Mesendoderm (in vitro differentiated cells): ENCODE measurements around the gene GRK3.

ENCODE experiments used
- DNase-seq: peaks from one replicate; pipeline ENCODE4 v3.0.0; 2013
- H2AK5ac ChIP-seq: 2 replicates; pipeline ENCODE4 v1.6.1; 2013; ENCODE audit warnings: low read length, inconsistent platforms
- H2BK120ac ChIP-seq: 2 replicates; pipeline ENCODE4 v1.6.1; 2013; ENCODE audit warnings: low read depth, mild to moderate bottlenecking, low read length, moderate library complexity, mixed read lengths
- H2BK15ac ChIP-seq: replicated peaks from 2 replicates; pipeline ENCODE4 v1.6.1; 2013; ENCODE audit warnings: low read depth, mild to moderate bottlenecking, moderate library complexity
- H2BK5ac ChIP-seq: 2 replicates; pipeline ENCODE4 v1.6.1; 2013; ENCODE audit warnings: low read length, inconsistent platforms
- H3K18ac ChIP-seq: 2 replicates; pipeline ENCODE4 v1.6.1; 2013; ENCODE audit warnings: mild to moderate bottlenecking, low read length, mixed read lengths
- H3K23ac ChIP-seq: one replicate; pipeline ENCODE4 v1.6.1; 2013; ENCODE audit warnings: low read length
- H3K27ac ChIP-seq: 2 replicates; pipeline ENCODE4 v1.5.1; 2013; ENCODE audit warnings: low read depth, mild to moderate bottlenecking, inconsistent platforms, low read length, moderate library complexity
- H3K27me3 ChIP-seq: 2 replicates; pipeline ENCODE4 v1.6.1; 2013; ENCODE audit warnings: low read length, control low read depth, mild to moderate bottlenecking, inconsistent platforms; ENCODE audit not compliant: insufficient read depth, poor library complexity
- H3K36me3 ChIP-seq: 2 replicates; pipeline ENCODE4 v1.6.1; 2013; ENCODE audit warnings: low read length, inconsistent platforms; ENCODE audit not compliant: control insufficient read depth, insufficient read depth
- H3K4ac ChIP-seq: one replicate; pipeline ENCODE4 v1.6.1; 2013; ENCODE audit warnings: low read depth, mild to moderate bottlenecking, low read length, moderate library complexity
- H3K4me1 ChIP-seq: 2 replicates; pipeline ENCODE4 v1.6.1; 2013; ENCODE audit warnings: low read depth, low read length, inconsistent platforms; ENCODE audit not compliant: control insufficient read depth
- H3K4me2 ChIP-seq: 2 replicates; pipeline ENCODE4 v1.6.1; 2013; ENCODE audit warnings: low read length
- H3K4me3 ChIP-seq: 2 replicates; pipeline ENCODE4 v1.5.1; 2013; ENCODE audit warnings: mild to moderate bottlenecking, low read length
- H3K56ac ChIP-seq: one replicate; pipeline ENCODE4 v1.6.1; 2013; ENCODE audit warnings: low read length
- H3K79me1 ChIP-seq: 2 replicates; pipeline ENCODE4 v1.6.1; 2013; ENCODE audit warnings: low read length, inconsistent platforms
- H3K79me2 ChIP-seq: 2 replicates; pipeline ENCODE4 v1.6.1; 2013; ENCODE audit warnings: mild to moderate bottlenecking, low read length; ENCODE audit not compliant: control insufficient read depth, insufficient read depth
- H3K9ac ChIP-seq: 2 replicates; pipeline ENCODE4 v1.6.1; 2013; ENCODE audit warnings: low read length, inconsistent platforms
- H4K5ac ChIP-seq: one replicate; pipeline ENCODE4 v1.6.1; 2013; ENCODE audit warnings: low read length
- H4K8ac ChIP-seq: one replicate; pipeline ENCODE4 v1.6.1; 2013; ENCODE audit warnings: low read depth, mild to moderate bottlenecking, control low read depth, low read length, moderate library complexity
- WGBS: extraction: QIAGEN DNeasy Blood & Tissue Kit; methylation state at CpG from one replicate; pipeline ENCODE4 v1.1.7; 2013; ENCODE audit warnings: low lambda C conversion rate, missing lambda C conversion rate; ENCODE audit not compliant: insufficient coverage; ENCODE audit errors: extremely low coverage; 5-methylcytosine and 5-hydroxymethylcytosine counted together

Gene GRK3

DNA sequence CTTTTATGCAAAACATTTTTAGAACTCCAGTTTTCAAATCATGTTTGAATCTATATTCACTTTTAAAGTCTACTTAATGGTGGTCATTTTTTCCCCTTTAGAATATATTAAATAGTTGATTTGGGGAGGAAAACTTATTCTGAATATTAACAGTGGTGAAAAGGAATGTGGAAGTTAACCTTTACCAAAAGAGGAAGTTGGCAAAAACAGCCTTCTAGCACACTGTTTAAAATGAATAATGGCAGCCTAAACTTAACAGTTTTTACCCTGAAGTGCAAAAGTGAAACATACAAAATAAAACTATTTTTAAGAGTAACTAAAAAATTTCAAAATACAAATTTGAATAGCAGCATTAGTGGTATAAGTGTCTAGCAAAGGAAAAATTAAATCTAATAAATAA is 86.4 kb downstream of the GRK3 start:
- H3K79me2 ChIP-seq: no peaks in the 10 kb centered on the region
- H3K4me1 ChIP-seq: no peaks in the 10 kb centered on the region
- H3K4me3 ChIP-seq: no peak overlapping the region
- H3K36me3 ChIP-seq: no peaks in the 10 kb centered on the region
- H2AK5ac ChIP-seq: no peak overlapping the region
- no peak overlapping the region for H3K18ac ChIP-seq
- no peaks in the 10 kb centered on the region for H3K79me1 ChIP-seq
- no peak overlapping the region for H2BK15ac ChIP-seq
- H2BK120ac ChIP-seq: no peak overlapping the region
- H4K5ac ChIP-seq: no peak overlapping the region
- no peak for DNase-seq
- H3K23ac ChIP-seq: no peak overlapping the region
- H2BK5ac ChIP-seq: no peak overlapping the region
- no peak overlapping the region for H3K27ac ChIP-seq
- H3K9ac ChIP-seq: no peak overlapping the region
- H3K27me3 ChIP-seq: no peaks in the 10 kb centered on the region
- H3K4me2 ChIP-seq: no peak overlapping the region
- no peak overlapping the region for H3K4ac ChIP-seq
- H3K56ac ChIP-seq: no peak overlapping the region
- H4K8ac ChIP-seq: no peak overlapping the region

DNA sequence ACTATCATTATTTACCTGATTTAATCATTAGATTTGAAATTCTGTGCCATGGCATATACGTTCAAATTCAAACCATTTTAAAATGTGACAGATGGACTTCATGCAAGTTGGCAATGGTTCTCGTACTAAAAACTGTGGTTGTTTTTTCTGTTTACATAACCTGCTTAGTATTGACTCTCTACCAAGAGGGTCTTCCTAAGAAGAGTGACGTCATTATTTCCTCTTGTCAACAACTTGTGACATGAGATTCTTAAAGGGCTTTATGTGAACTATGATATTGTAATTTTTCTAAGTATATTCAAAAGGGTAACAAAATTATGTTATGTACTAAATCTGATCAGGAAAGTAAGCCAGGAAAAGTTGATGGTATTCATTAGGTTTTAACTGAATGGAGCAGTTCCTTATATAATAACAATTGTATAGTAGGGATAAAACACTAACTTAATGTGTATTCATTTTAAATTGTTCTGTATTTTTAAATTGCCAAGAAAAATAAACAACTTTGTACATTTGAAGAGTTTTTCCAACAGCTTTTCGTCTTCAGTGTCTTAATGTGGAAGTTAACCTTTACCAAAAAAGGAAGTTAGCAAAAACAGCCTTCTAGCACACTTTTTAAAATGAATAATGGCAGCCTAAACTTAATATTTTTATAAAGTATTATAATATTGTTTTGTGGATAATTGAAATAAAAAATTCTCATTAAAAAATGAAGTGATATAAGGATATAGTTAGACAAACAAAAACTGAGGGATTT is 87.0 kb downstream of the GRK3 start:
- no peaks in the 10 kb centered on the region for H3K27me3 ChIP-seq
- H3K23ac ChIP-seq: no peak overlapping the region
- H2BK5ac ChIP-seq: no peak overlapping the region
- H3K4me2 ChIP-seq: no peak overlapping the region
- H3K18ac ChIP-seq: no peak overlapping the region
- no peak overlapping the region for H4K5ac ChIP-seq
- no peaks in the 10 kb centered on the region for H3K4me1 ChIP-seq
- no peak overlapping the region for H2AK5ac ChIP-seq
- no peak overlapping the region for H3K4me3 ChIP-seq
- H3K79me1 ChIP-seq: no peaks in the 10 kb centered on the region
- no peak overlapping the region for H3K4ac ChIP-seq
- no peak overlapping the region for H4K8ac ChIP-seq
- WGBS: no CpG with 5 or more reads among the region's 4 CpGs
- H3K36me3 ChIP-seq: no peaks in the 10 kb centered on the region
- H3K27ac ChIP-seq: no peak overlapping the region
- H2BK15ac ChIP-seq: no peak overlapping the region
- no peaks in the 10 kb centered on the region for H3K79me2 ChIP-seq
- H2BK120ac ChIP-seq: no peak overlapping the region
- no peak for DNase-seq
- H3K9ac ChIP-seq: no peak overlapping the region
- no peak overlapping the region for H3K56ac ChIP-seq

- Histone ChIP-seq H3K4me1 (no peaks in the 10 kb centered on the region), H4K8ac (no peak overlapping the region), H3K27me3 (no peaks in the 10 kb centered on the region), H3K36me3 (no peaks in the 10 kb centered on the region), H3K79me2 (no peaks in the 10 kb centered on the region), H3K18ac (no peak overlapping the region), H3K23ac (no peak overlapping the region), H3K4ac (no peak overlapping the region), H3K4me2 (no peak overlapping the region), H3K4me3 (no peak overlapping the region), H3K56ac (no peak overlapping the region), H3K27ac (no peak overlapping the region), H3K79me1 (no peaks in the 10 kb centered on the region), H2BK120ac (no peak overlapping the region), H2BK15ac (no peak overlapping the region), H2BK5ac (no peak overlapping the region), H3K9ac (no peak overlapping the region), H2AK5ac (no peak overlapping the region), H4K5ac (no peak overlapping the region)
- DNase-seq: no peak
These were observed 90.2 kb downstream of the GRK3 start for GRCh38 chr22:25654676-25655075.

DNA sequence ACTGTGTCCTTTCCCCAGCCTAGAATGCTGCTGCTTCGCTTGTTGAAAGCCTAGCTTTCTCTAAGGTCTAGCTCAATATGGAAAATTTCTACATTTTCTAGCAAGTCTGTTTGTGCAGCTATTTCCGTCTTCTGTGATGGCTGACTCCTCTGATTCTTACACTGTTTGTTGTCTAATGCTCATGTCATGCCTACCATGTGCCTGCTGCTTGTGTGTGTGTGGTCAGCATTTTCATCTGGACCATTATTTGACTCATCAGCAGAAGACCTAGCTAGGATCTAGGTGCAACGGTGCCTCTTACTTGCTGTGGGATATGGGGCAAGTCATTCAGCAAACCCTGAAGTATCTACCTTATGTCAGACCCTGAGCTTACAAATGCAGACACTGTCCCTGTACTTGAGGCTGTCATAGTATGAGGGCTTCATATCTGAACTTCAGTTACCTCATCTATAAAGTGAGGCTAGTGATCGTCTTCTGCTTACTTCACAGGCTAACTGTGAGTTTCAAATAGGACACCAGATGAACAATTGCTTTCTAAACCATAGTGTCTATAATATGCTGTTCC is 91.0 kb downstream of the GRK3 start:
- no peaks in the 10 kb centered on the region for H3K79me1 ChIP-seq
- H3K36me3 ChIP-seq: no peaks in the 10 kb centered on the region
- H3K4me2 ChIP-seq: no peak overlapping the region
- H3K4me3 ChIP-seq: no peak overlapping the region
- no peaks in the 10 kb centered on the region for H3K27me3 ChIP-seq
- no peaks in the 10 kb centered on the region for H3K4me1 ChIP-seq
- H3K4ac ChIP-seq: no peak overlapping the region
- no peaks in the 10 kb centered on the region for H3K79me2 ChIP-seq
- no peak overlapping the region for H3K23ac ChIP-seq
- no peak overlapping the region for H3K9ac ChIP-seq
- no CpG with 5 or more reads among the region's 4 CpGs for WGBS
- no peak overlapping the region for H3K56ac ChIP-seq
- H2BK5ac ChIP-seq: no peak overlapping the region
- H2AK5ac ChIP-seq: no peak overlapping the region
- no peak overlapping the region for H4K5ac ChIP-seq
- no peak overlapping the region for H2BK120ac ChIP-seq
- H2BK15ac ChIP-seq: no peak overlapping the region
- DNase-seq: no peak
- no peak overlapping the region for H3K18ac ChIP-seq
- H4K8ac ChIP-seq: no peak overlapping the region
- H3K27ac ChIP-seq: no peak overlapping the region

DNA sequence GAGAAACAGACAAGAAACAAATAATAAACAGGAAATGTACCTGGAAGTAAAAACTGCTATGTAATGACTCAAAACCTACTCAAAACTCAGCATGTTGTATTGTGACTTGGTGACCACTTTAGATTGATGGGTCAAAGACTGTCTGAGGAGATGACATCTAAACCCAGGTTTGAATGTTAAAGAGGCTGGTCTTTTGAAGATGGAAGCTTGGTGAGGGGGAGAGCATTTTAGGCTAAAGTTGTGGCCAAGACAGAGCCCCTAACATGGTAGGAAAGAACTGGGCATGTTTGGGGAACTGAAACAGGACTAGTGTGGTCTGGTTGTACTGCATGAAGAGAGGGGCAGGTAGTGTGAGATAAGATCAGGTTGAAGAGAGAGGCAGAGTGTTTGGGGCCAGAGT is 92.2 kb downstream of the GRK3 start:
- Histone ChIP-seq H3K4me3 (no peak overlapping the region), H3K36me3 (no peaks in the 10 kb centered on the region), H2BK5ac (no peak overlapping the region), H3K4me1 (no peaks in the 10 kb centered on the region), H3K18ac (no peak overlapping the region), H3K4me2 (no peak overlapping the region), H2BK15ac (no peak overlapping the region), H3K4ac (no peak overlapping the region), H4K5ac (no peak overlapping the region), H3K79me1 (no peaks in the 10 kb centered on the region), H3K27ac (no peak overlapping the region), H2AK5ac (no peak overlapping the region), H3K79me2 (no peaks in the 10 kb centered on the region), H3K9ac (no peak overlapping the region), H2BK120ac (no peak overlapping the region), H3K23ac (no peak overlapping the region), H3K27me3 (no peaks in the 10 kb centered on the region), H4K8ac (no peak overlapping the region), H3K56ac (no peak overlapping the region)
- DNase-seq: no peak

DNA sequence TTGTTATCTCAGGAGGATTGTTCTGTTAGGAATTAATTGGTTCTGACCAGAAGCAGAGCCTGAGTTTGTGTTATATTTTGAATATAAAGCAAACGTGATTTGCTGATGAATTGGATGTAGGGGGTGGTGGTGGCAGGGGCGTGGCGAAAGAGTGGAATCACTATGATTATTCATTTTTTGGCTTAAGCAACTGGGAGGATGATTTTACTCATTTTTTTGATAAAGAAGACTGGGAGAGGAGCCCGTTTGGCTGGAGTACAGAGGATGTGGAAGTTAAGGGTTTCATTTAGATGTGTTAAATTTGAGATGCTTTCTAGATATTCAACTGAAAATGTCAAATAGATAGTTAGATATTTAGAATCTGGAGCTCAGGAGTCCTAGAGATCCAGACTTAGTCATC is 94.2 kb downstream of the GRK3 start:
- Histone ChIP-seq H3K18ac (no peak overlapping the region), H4K5ac (no peak overlapping the region), H3K4me1 (no peaks in the 10 kb centered on the region), H3K36me3 (no peaks in the 10 kb centered on the region), H3K23ac (no peak overlapping the region), H3K56ac (no peak overlapping the region), H2AK5ac (no peak overlapping the region), H3K4ac (no peak overlapping the region), H2BK15ac (no peak overlapping the region), H3K79me1 (no peaks in the 10 kb centered on the region), H3K9ac (no peak overlapping the region), H3K27ac (no peak overlapping the region), H3K4me3 (no peak overlapping the region), H3K79me2 (no peaks in the 10 kb centered on the region), H2BK120ac (no peak overlapping the region), H4K8ac (no peak overlapping the region), H3K4me2 (no peak overlapping the region), H2BK5ac (no peak overlapping the region), H3K27me3 (no peaks in the 10 kb centered on the region)
- no peak for DNase-seq
- no CpG with 5 or more reads among the region's 4 CpGs for WGBS
